Activated T-helper 1 cell treated with Interleukin-2 at 50 U/mL for 16 hours (primary cell): ENCODE results near the gene MOCOS.

ENCODE experiments used
- DNase-seq: peaks from one replicate; pipeline ENCODE4 v3.0.0-alpha.2; 2020; ENCODE audit warnings: low read depth

Gene MOCOS

DNA sequence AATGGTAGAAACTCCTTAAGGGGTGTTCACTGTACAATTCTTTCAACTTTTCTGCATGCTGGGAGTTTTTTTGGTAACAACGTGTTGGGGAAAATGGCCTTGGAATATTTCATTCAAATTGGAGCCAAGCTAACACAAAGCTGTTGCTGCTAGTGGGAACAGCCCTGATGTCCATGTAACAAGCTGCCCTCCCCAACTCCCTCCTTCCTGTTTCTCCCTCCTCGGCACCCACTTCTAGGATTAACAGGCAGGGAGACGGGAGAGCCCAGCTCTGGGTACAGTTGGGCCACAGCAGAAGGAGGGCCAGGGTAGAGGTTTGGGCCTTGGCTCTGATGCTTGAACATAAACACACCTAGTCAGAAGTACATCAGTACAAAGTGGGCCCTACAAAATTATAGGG, 9.4 kb upstream of the MOCOS start:
- no peak for DNase-seq

DNA sequence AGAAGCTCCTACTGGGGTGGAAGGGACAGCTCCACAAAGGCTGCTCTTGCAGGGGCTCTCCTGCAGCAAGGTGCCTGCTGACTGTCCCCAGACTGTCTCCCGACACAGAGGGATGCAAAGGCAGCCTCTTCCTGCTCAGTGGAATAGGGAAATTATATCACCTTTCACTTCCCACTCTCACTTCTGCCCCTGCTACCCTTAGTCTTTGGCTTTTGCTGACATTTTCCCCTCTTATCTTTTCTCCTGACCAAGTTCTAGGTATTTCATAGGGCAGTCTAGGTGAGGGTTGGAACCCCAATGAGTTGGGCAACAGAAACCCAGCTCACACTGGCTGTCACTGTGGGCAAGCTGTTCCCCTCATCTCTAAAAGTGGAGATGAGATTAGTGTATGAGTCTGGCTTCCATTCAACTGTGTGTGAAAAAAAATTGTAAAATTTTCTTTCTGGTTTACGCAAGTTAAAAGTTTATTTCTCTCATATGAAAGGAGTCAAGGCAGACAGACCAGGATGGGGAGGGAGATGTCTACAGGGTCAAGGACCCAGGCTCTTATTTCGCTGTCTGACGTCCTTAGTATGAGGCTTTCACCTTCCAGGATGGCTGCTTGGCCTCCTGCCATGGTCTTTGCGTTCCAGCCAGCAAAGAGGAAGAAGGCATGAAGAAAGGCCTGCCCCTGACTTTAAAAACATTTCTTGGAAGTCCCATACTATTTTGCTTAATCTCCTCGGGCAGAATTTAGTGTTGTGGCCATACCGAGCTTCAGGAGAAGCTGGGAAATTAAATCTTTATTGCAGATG, 7.5 kb upstream of the MOCOS start:
- DNase-seq: no peak

DNA sequence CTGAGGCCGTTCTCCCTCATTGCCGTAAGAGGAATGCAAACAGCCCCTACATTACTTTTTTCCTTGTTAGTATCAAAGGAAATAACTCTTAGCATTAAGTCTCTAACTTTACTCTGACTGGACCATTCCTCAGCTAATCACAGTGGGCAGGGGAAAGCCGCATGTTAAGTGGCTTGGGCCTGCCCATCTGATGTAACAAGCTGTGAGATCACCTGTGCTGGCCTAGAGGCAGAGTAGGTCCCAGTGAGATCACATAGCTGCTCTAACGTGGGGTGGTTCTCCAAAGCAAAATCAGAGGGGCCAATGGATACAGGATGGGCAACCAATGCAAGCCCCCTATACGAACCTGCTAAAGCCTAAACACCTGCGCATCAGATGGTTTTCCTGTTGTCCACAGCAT, 5.9 kb upstream of the MOCOS start:
- no peak for DNase-seq

DNA sequence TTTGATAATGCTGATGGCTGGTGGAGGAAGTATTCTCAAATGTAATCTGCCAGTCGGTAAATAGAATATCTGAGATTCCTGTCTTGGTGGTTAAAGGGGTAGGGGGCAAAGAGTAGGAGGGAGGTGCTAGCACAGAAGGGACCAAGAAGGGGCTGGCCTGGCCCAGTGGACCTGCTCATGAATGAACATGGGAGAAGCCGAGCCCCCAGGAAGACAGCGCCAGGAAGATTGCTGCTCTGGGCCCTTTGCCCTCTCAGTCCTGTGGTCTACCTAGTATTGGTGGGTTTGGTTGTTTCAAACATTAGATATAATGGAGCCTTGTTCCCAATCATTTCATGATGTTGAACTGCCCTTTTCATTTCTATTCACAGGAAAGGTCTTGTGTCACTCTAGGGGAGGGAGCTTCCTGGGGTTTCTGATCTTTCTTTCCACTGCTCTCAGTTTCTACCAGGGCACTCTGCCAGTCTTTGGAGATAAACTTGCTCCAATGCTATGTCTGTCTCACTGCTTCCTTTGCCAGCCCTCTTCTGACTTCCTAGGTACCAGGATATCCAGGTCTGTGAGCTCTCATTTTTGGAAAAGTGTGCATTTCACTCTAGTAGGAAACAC, 5.3 kb upstream of the MOCOS start:
- no peak for DNase-seq

- no peak for DNase-seq
These were observed 4.3 kb upstream of the MOCOS start for GRCh38 chr18:36183033-36183432.

DNA sequence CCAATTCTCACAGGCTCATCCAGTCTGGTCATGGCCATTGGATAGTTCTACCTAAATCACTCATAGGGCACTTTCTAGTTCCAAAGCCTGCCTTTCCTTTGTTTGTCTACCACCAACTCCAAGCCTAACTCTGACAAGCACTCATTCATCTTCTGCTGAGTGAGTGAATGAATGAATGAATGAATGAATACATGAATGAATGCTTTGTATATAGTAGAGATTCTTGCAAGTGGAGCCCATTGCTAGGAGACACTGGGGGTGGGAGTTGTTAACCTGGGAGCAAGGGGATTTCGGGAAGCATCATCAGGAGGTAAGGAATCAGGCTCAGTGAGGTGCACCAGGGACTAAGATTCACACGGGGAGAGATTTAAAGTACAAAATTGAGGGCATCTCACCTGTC, 3.3 kb upstream of the MOCOS start:
- no peak for DNase-seq

- no peak for DNase-seq
These were observed 2.1 kb upstream of the MOCOS start for GRCh38 chr18:36185157-36185556.

DNA sequence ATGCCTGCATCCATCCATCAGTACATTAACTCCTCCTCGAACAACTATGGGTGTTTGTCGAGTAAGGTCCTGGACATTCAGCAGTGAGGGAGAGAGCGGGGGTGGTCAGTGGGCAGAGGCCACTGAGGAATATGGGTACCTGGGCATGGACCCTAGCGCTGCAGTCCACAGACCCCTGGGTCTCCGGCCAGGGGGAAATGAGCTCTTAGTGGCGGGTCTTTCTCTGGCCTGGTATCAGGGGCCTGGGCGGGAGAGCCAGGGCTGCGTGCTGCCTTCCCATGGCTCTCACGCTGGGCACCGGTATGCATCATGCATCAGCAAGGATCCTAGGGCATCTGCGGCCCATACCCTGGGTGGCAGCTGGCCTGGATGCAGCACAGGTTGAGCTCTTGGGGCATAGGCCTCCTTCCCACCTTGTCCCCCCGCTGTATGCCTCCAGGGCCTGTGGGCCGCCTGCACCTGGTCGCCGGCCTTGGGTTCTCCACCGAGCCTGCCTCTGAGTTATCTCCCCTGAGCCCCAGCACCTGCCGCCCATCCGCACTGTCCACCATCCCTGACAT, 1.3 kb upstream of the MOCOS start:
- no peak for DNase-seq

DNA sequence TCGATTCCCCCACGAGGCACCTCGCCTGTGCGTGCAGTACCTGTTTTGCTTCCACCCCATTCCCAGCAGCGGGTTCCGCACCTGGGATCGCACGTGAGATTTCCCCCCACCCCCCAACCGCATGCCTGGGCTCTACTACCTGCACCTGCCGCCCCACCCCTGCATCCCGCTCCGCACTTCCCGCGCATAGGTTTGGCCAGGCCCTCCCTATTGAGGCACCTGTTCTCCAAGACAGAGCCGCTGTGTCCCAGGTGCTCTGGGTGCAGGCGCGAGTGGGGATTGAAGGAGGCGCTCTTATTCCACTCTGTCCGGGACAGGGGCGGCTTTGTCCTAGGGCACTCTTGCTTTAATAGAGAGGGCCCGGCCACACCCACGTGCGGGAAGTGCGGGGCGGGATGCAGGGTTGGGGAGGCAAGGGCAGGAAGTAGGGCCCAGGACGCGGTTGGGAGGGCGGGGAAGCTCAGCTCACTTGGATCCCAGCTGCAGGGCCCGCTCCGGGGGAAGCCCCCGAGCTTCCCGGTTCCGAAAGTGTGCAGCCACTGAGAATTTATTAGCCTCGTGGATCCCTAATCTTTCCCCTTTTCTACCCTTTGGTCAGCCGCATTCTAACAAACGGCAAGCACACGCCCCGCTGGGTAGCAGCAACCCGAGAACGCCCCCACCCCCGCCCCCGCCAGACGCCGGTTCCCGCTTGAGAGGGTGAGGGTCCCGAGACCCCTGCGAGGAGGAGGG, 670 bp upstream of the MOCOS start:
- DNase-seq: no peak

DNA sequence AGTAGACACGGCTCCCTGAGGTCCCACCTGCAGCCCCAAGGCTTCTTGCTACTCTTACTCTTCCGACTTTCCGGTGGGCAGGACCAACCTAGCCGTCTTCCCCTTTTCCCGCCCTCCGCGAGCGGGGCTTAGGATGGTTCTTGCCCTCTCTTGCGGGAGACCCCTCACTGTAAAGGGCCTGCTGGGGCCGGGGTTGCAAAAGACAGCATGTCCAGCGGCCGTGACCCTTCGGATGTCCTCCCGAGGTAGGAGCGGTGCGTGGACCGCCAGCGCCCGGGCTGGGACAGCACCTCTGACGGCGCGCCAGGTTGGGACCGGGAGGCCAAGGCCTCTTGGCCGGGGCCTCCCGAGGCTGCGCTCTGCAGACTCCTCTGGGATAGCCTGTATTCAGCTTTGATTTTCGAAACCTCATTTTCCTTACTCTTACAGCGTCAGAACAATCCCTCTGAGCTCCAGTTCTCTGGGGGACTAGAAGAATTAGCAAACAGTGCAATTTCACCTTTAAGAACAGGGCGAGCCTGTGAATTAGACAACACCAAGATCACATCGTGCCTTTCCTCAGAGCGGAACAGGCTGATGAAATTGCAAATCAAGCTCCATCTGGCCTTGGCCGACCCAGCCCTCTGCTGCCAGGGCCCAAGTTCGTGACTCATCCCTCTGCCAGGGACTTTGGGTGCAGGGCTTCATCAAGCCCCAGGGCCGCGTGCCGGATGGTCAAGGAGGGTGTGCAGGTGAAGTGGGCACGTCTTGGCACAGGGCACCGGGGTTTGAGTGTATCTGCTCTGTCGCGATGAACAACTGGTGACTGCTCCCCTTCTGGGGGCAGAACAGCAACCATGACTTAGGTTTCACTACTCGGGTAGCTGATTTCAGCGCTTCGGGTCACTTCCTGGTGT, 777 bp downstream of the MOCOS start:
- DNase-seq: no peak

- no peak for DNase-seq
These were observed 1.6 kb downstream of the MOCOS start for GRCh38 chr18:36188916-36189315.

GRCh38 chr18:36189486-36189885, 2.2 kb downstream of the MOCOS start:
- DNase-seq: no peak

DNA sequence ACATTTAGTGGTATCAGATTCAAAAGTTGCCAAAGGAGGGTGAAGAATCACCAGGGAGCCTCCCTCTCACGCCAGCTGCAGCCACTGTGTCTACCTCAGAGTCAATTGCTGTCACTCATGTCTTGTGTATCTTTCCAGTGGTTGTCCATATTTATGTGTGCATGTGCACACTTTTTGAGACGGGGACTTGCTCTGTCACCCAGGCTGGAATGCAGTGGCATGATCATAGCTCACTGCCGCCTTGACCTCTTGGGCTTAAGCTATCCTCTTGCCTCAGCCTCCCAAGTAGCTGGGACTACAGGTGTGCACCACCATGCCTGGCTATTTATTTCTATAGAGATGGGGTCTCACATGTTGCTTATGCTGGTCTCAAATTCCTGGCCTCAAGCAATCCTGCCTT, 4.0 kb downstream of the MOCOS start:
- DNase-seq: no peak

- no peak for DNase-seq
These were observed 4.4 kb downstream of the MOCOS start for GRCh38 chr18:36191711-36192110.

- no peak for DNase-seq
These were observed 7.5 kb downstream of the MOCOS start for GRCh38 chr18:36194600-36195315.

DNA sequence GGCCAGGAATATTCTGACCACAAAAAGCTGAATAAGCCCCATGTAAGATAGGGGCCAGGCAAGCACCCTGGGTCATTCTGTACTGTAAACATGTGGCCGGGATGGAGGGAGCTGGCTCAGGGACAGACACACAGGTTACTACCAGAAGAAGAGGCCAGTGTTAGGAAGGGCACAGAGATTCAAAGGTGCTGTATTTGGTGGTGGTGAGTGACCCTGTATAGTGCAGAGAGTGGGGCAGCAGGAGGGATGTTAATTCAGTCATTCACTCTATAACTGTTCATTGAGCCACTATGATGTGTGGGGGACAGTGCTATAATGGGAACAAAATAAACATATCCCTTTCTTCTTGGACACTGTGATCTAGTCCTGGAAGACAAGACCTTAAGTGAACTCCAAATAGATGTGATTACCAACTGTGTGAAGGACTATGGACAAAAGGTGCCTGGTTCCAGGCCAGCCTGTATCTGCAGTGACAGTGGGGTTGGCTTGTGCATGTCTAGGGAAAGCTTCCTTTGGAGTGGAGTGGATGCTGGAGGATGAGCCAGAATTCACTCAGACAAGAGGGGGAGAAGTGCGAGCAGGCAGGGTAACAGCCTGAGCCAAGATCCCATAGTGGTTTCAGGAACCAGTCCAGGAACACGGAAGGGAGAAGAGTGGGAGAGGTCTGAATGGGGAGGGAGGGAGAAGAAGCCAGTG, 8.3 kb downstream of the MOCOS start:
- no peak for DNase-seq

- DNase-seq: no peak
These were observed 9.1 kb downstream of the MOCOS start for GRCh38 chr18:36196238-36196995.

- no peak for DNase-seq
These were observed 10.3 kb downstream of the MOCOS start for GRCh38 chr18:36197511-36198166.

GRCh38 chr18:36199691-36200295, 12.5 kb downstream of the MOCOS start:
- DNase-seq: no peak
